ENCODE data around the gene KRT1.

DNA sequence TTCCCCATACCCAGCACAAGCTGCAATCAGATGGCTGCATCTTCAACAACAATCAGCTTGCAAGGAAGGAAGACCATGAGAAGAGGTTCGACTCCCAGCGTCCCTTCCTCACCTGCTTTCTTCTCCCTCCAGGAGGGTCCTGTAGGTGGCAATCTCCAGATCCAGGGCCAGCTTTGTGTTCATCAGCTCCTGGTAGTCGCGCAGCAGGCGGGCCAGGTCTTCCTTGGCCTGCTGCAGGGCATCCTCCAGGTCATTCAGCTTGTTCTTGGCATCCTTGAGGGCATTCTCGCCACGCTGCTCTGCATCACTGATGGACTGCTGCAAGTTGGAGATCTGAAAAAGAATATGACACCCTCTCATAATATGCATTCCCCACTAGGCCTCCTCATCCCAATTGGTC, 4.0 kb downstream of the KRT1 start:
- TF ChIP-seq, protein P1, sequence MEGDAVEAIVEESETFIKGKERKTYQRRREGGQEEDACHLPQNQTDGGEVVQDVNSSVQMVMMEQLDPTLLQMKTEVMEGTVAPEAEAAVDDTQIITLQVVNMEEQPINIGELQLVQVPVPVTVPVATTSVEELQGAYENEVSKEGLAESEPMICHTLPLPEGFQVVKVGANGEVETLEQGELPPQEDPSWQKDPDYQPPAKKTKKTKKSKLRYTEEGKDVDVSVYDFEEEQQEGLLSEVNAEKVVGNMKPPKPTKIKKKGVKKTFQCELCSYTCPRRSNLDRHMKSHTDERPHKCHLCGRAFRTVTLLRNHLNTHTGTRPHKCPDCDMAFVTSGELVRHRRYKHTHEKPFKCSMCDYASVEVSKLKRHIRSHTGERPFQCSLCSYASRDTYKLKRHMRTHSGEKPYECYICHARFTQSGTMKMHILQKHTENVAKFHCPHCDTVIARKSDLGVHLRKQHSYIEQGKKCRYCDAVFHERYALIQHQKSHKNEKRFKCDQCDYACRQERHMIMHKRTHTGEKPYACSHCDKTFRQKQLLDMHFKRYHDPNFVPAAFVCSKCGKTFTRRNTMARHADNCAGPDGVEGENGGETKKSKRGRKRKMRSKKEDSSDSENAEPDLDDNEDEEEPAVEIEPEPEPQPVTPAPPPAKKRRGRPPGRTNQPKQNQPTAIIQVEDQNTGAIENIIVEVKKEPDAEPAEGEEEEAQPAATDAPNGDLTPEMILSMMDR (IDR thresholded peaks at IDR 0.05): no peak
- no peak for TF ChIP-seq POLR2A (IDR thresholded peaks at IDR 0.05)

Data from ovary (tissue), 3 donors.